GM19397 (cell line): Measurements from ENCODE around the gene NPVF.

Source experiments
- ATAC-seq: cut with Tn5 transposase; IDR thresholded peaks from one replicate; pipeline ENCODE4 v1.9.1; 2021; ENCODE audit warnings: mild to moderate bottlenecking, moderate library complexity; ENCODE audit not compliant: unreplicated experiment

The NPVF gene

DNA sequence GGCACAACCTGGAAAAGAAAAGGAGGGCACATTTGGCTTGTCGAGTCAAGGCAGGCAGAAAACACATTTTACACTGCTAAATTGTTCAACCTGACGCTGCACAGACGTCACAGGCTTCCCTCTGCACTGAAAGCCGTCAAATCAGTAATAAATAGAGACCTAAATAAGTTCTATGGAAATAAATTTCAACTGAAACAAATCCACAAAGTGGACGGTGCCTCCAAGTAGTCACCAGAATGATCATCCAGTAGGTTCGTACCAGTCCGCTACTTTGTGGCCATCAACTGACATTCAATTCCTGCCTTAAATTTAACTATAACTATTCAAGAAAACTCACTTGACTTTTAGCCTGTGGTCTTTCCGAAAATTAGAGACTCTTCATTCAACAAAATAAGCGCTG lies 49.0 kb downstream of the NPVF start:
- no peak for ATAC-seq
